Activated effector memory CD4-positive, alpha-beta T cell treated with anti-CD3 and anti-CD28 coated beads, Interleukin-2, amount 50 U/mL, for 16 hours (primary cell): ENCODE data around the gene ISYNA1.

ENCODE experiments used
- DNase-seq: peaks from one replicate; pipeline ENCODE4 v3.0.0-alpha.2; 2020

ISYNA1 gene

DNA sequence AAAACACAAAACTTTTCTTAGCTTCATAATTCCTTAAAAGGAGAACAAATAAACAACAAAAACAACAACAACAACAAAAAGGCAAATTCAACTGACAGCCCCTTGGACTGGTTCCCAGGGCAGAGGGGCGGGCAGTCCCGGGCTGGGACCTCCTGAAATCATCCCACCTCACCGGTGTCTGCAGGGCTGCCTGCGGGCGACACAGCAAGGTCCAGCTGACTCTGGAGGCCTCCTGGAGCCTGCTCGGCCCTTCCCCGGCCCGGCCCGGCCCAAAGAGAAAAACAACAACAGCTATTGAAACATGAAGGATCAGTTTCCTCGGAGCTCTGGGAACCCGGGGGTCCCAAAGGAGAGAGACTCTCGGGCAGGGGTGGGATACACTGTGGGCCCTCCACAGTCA, 5.0 kb upstream of the ISYNA1 start:
- no peak for DNase-seq

DNA sequence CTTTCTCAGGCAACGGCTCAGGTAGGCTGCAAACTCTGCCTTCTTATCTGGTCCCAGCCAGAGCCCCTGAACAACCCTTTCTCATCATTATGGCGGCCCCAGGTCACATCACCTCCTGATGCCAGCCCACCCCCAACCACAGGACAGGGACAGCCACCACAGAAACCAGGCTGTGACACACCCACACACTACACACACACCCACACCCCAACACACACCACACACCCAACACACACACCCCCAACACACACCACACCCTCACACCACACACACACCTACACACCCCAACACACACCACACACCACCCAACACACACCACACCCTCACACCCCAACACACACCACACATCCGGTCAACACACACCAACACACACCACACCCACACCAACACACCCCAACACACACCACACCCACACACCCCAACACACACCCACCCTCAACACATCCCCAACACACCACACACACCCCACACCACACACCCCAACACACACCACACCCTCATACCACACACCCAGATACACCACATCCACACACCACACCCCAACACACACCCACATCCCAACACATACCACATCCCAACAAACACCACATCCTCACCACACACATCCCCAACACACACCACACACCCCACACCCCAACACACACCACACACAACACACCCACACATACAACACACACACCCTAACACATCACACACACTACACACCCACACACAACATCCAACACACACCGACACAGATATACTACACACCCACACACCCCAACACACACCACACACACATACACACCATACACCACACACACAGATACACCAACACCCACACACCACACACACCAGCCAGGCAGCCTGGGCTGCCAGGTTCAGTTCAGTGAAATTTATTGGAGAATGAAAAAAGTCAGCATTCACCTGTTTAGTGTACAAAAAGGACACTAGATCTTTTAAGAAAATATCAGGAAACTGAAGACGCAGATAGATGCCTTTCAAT, 4.2 kb upstream of the ISYNA1 start:
- DNase-seq = peak; percentile 75

DNA sequence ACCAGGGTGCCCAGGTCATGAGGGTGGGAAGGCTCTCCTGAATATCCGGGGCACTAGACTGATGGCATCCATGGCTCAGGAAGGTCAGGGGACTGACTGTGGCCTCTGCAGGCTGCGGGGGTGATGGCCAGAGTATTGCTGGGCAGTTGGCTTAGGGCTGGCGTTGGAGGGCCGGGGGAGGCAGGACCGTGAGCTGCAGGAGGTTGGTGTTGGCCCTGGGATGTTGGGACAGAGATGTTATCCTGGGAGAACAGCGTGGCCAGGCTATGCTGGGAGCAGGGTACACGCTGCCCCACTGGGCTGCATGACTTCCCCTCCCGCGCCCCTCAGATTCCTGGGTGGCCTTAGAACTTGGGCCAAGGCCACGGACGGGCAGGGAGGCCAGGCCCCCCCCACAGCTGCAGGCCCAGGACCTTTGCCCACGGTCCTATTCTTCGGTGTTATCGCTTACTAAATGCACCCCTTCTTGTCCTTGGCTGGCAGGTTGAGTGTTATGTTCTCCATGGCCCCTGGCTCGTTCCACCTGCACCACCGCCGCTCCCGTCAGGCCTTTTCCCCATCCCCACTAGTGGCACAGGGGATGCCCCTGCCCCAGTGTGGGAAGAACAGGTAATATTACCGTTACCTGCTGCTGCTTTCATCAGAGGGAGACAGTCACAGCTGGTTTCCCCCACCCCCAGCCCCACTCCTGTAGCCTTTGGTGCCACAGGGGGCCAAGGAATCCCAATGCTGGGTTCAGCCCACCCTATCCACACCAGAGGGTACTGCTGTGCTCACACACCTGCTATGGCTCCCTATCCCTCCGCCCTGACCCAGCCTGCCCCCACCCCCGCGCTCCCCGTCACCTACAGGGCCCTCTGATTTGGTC, 3.2 kb upstream of the ISYNA1 start:
- DNase-seq = no peak

- no peak for DNase-seq
Observed at GRCh38 chr19:18440415-18440877, 2.5 kb upstream of the ISYNA1 start.

GRCh38 chr19:18439910-18440237, 1.9 kb upstream of the ISYNA1 start:
- DNase-seq = no peak

DNA sequence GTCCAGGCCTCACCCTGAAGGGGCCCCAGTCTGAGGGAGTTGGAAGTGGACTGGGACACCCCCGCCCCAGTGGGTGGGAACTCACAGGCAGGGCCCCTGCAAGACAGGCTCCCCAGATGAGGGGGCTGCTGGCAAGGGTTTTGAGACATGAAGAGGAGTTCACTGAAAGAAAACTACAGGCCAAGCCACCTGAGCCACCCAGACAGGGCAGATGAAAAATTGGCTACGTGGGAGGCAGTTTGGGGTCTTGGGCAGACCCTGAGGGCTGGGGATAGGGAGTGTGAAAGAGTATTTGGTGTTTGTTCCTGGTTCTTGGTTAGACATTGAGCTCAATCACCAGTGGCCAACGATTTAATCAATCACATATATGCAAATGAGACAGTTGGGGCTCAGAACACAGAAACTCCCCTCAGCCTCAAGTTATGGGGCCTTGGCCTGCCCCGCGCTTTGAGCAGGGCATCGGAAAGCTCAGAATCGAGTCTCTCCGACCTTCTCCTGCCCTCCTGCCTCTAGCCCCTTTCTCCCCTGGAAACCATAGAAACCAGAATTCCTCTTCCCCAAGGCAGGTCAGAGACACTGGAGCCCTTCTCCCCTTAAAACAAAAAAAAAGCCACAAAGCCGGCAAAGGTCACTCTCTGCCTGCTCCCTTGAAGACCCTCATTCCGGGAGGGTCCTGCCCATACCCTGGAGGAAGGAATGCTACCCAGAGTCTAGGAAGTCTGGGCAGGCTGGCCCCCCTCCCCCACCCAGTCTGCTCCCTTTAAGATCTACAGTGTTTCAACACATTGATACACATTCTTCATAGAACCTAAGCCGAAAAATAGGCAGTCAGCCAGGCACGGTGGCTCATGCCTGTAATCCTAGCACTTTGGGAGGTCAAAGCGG, 1.3 kb upstream of the ISYNA1 start:
- DNase-seq = no peak

DNA sequence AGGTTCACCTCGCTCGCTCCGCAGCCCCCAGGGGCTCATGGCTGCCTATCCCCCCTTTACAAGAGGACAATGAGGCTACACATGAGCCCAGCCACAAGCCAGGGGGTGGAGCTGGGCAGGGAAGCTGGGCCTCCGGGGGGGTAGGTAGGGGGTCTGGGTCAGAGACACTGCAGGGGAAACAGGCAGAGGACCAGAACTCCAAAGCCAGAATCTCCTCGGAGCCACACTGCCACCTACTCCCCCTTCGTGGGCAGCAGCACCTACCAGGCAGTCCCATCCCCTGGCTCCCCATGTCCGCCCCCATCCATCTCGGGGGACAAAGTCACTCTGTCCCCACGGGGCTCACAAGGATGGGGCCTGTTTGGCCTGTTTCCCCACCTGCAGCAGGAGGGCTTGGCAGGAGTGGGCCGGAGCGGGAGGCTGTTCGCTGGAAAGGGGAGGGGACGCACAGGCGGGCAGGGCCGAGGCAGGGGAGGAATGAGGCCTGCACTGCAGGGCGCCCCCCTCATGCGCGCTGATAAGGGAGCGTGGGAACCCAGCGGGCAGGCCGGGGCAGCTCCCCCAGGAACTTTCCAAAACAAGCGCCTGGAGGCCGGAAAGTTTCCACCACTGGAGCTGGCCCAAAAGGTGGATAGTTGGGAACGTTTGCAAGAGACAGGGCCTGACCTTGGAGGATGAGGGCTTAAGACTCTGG, 545 bp upstream of the ISYNA1 start:
- no peak for DNase-seq

DNA sequence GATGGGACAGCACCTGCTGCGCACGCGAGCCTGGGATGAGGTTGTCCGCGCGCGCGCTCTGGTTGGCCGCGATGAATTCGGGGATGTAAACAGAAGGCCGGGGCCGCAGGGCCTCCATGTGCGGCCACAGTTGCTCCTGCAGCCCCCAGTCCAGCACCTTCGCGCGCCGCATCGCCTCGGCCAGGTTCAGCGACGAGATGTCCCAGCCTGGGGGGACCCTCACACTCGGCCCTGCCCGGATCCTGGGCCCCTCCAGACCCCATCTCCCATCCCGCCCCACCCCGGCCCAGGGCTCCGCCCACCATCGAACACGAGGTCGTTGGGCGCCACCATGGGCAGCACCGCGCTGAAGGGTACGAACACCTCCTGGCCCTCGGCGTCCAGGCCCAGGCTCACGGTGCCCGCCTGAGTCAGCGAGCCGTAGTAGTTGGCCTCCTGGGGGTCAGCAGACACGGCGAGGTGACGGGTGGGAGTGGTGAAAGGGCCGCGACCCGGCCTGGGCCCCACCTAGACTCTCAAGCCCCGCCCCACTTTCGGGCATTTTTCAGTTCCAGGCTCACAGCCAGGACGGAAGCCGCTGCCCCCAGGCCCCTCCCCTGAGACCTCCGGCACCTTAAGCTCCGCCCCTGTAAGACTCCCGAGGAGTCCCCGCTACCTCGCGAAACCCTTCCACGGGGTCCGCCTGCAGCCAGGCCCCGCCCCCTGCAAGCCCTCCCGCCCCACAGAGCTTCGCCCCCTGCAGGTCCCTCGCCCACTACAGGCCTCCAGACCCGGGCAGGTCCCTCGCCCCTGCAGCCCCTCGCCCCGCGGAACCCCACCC, 1.1 kb downstream of the ISYNA1 start:
- DNase-seq = peak; percentile 89

DNA sequence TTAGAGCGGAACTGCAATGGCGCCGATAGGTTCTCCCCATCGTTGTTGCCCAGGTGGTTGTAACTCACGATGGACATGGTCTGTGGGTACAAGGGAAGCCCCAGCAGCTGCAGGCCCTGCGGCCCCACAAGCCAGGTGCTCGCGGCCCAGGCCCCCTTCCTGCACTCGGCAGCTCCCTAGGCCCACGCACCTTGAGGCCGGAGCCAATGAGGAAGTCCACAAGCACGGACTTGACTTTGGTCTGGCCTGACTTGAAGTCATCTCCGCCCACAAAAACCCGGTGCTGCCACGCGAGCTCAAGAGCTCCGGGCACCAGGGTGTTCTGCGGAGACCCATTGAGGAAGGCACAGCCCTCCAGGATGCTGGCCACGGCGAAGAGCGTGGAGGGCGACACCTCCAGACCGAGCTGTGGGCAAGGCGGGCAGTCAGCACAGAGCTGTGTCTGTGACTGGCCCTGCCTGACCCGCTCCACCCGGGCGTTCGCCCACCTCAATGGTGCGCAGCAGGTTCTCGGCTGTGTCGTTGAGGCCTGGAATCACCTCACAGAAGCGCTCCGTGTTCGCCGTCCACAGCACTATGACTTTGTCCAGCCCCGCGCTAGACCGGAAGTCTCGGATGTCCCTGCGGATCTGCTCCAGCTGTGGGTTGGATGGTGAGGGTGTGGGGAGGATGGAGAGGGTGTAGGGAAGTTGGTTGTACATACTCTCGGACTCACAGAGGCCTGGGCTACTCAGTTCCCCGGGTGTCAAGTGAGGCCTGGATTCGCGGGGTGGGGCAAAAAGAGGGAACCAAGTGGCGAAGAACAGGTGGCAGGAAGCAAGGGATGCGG, 1.9 kb downstream of the ISYNA1 start:
- DNase-seq = no peak

- no peak for DNase-seq
Observed at GRCh38 chr19:18435178-18435841, 2.6 kb downstream of the ISYNA1 start.

DNA sequence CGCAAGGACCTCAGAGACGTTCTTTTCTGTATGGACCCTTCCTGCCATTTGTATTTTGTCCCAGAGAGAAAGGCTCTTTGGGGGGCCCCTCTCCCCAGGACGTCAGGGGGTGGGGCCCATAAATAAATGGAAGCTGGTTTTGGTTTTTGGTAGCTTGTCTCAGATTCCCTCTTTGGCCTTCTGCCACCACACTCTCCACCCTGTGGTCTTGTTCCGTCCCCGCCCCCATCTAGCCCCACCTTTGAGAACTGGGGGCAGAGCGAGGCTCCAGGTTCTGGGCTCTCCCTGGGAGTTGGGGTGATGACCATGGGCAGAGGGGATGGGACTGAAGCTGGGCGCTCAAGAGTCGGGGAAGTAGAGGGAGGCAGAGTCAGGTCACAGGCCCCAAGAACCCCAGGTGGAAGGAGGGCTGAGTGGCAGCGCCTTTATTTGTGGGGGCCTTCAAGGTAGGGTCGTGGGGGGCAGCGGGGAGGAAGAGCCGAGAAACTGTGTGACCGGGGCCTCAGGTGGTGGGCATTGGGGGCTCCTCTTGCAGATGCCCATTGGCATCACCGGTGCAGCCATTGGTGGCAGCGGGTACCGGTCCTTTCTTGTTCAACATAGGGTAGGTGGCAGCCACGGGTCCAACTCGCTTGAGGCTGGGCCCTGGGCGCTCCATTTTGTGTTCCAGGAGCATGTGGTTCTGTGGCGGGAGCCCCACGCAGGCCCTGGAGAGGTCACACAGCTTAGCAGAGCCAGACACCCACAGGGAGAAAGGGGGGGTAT, 3.3 kb downstream of the ISYNA1 start:
- DNase-seq = no peak

DNA sequence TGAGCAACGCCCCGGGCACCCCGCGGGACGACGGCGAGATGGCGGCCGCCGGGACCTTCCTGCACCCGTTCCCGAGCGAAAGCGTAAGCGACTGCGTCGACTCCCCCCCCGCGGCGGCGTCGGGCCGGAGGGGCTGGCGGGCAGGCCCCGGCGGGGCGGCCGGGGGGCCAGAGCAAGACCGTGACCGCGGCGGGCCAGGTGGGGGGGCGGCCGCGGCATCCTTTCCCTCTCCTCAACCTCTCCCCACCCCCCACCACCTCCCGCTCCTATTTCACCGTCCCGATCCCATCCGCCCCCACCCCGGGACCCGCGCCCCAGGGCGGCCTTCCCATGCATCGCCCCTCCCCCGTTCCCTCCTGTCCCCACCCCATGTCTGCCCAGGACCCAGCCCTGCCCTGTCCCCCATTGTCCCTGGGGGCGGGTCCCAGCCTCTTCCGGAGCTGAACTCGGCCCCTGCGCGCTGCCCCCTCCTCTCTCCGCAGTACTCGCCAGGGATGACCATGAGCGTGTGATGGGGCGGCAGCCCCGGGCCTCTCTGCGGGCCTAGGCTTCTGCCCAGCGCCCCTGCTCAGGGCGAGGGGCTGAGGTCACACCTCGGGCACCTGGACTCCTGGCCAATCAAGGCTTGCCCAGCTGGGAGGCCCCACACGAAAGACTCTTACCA, 4.1 kb downstream of the ISYNA1 start:
- DNase-seq = no peak

GRCh38 chr19:18433015-18433691, 4.8 kb downstream of the ISYNA1 start:
- DNase-seq = no peak

DNA sequence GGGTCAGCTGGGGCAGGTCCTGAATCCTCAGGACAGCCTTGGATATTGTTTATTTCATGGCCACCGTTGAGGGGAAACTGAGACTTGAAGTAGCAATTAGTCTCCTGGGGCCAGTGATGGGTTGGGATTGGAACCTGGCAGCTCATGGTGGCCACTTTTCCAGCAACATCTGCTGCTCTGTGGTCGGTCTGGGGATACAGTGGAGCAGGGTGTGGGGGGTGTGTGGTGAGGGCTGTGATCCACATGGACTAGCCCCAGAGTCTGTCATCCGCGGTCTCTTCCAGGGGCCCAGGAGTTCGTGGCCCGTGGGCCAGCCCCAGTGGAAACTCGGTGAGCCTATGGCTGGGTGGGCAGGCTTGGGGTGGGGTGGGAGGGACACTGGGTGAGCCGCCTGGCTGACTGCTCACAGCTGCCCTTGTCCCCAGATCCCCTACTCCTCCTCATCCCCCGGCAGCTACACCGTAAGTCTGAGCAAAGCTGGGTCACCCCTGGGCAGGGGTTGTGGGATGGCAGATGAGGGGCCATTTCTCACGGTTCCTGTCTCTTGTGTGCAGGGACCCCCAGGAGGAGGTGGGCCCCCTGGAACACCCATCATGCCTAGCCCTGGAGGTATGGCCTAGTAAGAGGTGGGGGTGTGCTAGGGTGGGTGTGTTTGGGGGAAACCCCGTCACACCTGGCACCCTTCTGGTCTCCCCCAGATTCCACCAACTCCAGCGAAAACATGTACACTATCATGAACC, 5.5 kb downstream of the ISYNA1 start:
- no peak for DNase-seq

DNA sequence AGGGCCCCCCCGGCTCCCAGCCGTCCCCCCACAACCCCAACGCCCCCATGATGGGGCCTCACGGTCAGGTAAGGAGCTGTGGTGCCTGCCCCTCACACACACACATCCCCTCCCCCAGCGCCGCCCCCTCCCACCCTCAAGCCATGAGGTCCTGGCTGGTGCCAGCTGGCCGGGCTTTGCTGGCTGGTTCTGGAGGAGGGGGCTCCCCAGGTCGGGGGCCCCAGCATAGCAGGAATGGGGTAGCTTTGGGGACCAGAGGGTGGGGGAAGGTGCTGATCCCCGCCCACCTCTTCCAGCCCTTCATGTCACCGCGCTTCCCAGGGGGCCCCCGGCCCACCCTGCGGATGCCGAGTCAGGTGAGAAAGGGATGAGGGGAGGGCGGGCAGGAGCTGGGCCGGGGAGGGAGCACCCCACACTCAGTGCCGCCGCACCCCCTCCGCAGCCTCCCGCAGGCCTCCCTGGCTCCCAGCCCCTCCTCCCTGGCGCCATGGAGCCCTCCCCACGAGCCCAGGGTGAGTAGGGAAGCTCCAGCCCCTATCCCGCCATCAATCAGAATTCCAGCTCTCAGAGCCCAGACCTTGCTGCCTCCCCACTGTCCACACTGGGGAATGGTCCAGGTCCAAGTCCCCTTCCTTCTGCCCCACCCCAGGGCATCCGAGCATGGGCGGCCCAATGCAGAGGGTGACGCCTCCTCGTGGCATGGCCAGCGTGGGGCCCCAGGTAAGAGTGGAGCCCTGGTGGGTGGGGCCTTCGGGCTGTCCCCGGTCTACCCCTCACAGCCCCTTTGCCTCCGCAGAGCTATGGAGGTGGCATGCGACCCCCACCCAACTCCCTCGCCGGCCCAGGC, 6.4 kb downstream of the ISYNA1 start:
- DNase-seq = no peak
